OCI-LY1 (cell line): ENCODE results near the gene CAMK2D.

ENCODE experiments used
- H2AFZ ChIP-seq: fragments of 200-600 bp; sonication (generic), shearing (Covaris generic); 2 replicates; pipeline ENCODE4 v1.6.0; 2014; ENCODE audit warnings: antibody characterized with exemption, mild to moderate bottlenecking, low read length
- H3F3A ChIP-seq: fragments of 200-600 bp; sonication (generic), shearing (Covaris generic); 2 replicates; pipeline ENCODE4 v1.6.0; 2014; ENCODE audit warnings: mild to moderate bottlenecking, antibody characterized with exemption, low read length, moderate library complexity; ENCODE audit not compliant: insufficient read depth
- H3K27ac ChIP-seq: fragments of 200-600 bp; sonication (generic); 2 replicates; pipeline ENCODE4 v1.5.1; 2014; ENCODE audit warnings: low read length, mixed run types, mild to moderate bottlenecking, low read depth; ENCODE audit not compliant: poor library complexity, severe bottlenecking
- H3K27me3 ChIP-seq: fragments of 200-600 bp; sonication (generic); 2 replicates; pipeline ENCODE4 v1.6.0; 2014; ENCODE audit warnings: antibody characterized with exemption, mild to moderate bottlenecking, low read length, moderate library complexity; ENCODE audit not compliant: insufficient read depth
- H3K36me3 ChIP-seq: fragments of 200-600 bp; sonication (generic); 2 replicates; pipeline ENCODE4 v1.6.1; 2014; ENCODE audit warnings: mild to moderate bottlenecking, antibody characterized with exemption, low read length, moderate library complexity, mixed read lengths; ENCODE audit not compliant: insufficient read depth
- H3K4me1 ChIP-seq: fragments of 200-600 bp; sonication (generic); 2 replicates; pipeline ENCODE4 v1.5.1; 2014; ENCODE audit warnings: mild to moderate bottlenecking, low read length, moderate library complexity; ENCODE audit not compliant: insufficient read depth, severe bottlenecking
- H3K4me2 ChIP-seq: fragments of 200-600 bp; sonication (generic), shearing (Covaris generic); 2 replicates; pipeline ENCODE4 v1.6.1; 2014; ENCODE audit warnings: low read length
- H3K4me3 ChIP-seq: fragments of 200-600 bp; sonication (generic); 2 replicates; pipeline ENCODE4 v1.5.1; 2014; ENCODE audit warnings: low read length, low read depth, mild to moderate bottlenecking, mixed read lengths; ENCODE audit not compliant: poor library complexity, severe bottlenecking
- H3K79me2 ChIP-seq: fragments of 200-600 bp; shearing (Covaris generic); 2 replicates; pipeline ENCODE4 v1.6.1; 2016; ENCODE audit warnings: mixed run types, low read length, mixed read lengths; ENCODE audit not compliant: insufficient read depth
- H3K9ac ChIP-seq: fragments of 200-600 bp; sonication (generic), shearing (Covaris generic); 2 replicates; pipeline ENCODE4 v1.6.1; 2014; ENCODE audit warnings: mild to moderate bottlenecking, low read length, mixed read lengths
- H3K9me2 ChIP-seq: fragments of 200-600 bp; sonication (generic), shearing (Covaris generic); 2 replicates; pipeline ENCODE4 v1.6.1; 2014; ENCODE audit warnings: low read depth, mild to moderate bottlenecking, low read length, mixed read lengths
- H3K9me3 ChIP-seq: fragments of 200-600 bp; shearing (Covaris generic); 2 replicates; pipeline ENCODE4 v1.6.1; 2014; ENCODE audit warnings: low read length, mixed read lengths
- H4K20me1 ChIP-seq: fragments of 200-600 bp; sonication (generic), shearing (Covaris generic); 2 replicates; pipeline ENCODE4 v1.6.0; 2016; ENCODE audit warnings: mild to moderate bottlenecking, low read length; ENCODE audit not compliant: insufficient read depth
- CTCF ChIP-seq: fragments of 200-600 bp; sonication (generic), shearing (Covaris generic); IDR thresholded peaks from 2 replicates; pipeline ENCODE4 v1.5.1; 2017; ENCODE audit warnings: mild to moderate bottlenecking, antibody characterized with exemption, low read length, moderate library complexity, mixed read lengths
- EZH2 ChIP-seq: fragments of 200-600 bp; sonication (generic), shearing (Covaris generic); IDR thresholded peaks from 2 replicates; pipeline ENCODE4 v1.8.0; 2017; ENCODE audit warnings: borderline replicate concordance, mixed run types, mild to moderate bottlenecking, antibody characterized with exemption, low read length, moderate library complexity, mixed read lengths

The CAMK2D gene

GRCh38 chr4:113739197-113739596 is 22.3 kb downstream of the CAMK2D start:
- peaks cover 11% of the 10 kb centered on the region; the same call in 1 of the 2 replicates for H3F3A ChIP-seq
- TF ChIP-seq EZH2: no peak
- no peak for TF ChIP-seq CTCF
- H2AFZ ChIP-seq: no peak overlapping the region
- no peak overlapping the region for H3K9ac ChIP-seq
- no peaks in the 10 kb centered on the region for H3K27me3 ChIP-seq
- peaks cover 85% of the 10 kb centered on the region for H3K79me2 ChIP-seq
- H3K27ac ChIP-seq: no peak overlapping the region
- H3K4me3 ChIP-seq: no peak overlapping the region
- peaks cover 87% of the 10 kb centered on the region for H3K36me3 ChIP-seq
- no peaks in the 10 kb centered on the region for H3K9me2 ChIP-seq
- peaks cover 14% of the 10 kb centered on the region for H3K4me1 ChIP-seq
- no peak overlapping the region for H3K4me2 ChIP-seq
- no peaks in the 10 kb centered on the region for H3K9me3 ChIP-seq
- no peaks in the 10 kb centered on the region; the same call in 1 of the 2 replicates for H4K20me1 ChIP-seq

- TF ChIP-seq EZH2 (no peak), CTCF (no peak)
- Histone ChIP-seq H3K4me1 (peaks cover 14% of the 10 kb centered on the region), H3K79me2 (peaks cover 92% of the 10 kb centered on the region), H4K20me1 (no peaks in the 10 kb centered on the region; the same call in 1 of the 2 replicates), H3K36me3 (peaks cover 91% of the 10 kb centered on the region), H3K27ac (no peak overlapping the region), H3K4me2 (no peak overlapping the region), H2AFZ (no peak overlapping the region), H3F3A (peaks cover 10% of the 10 kb centered on the region; the same call in 1 of the 2 replicates), H3K27me3 (no peaks in the 10 kb centered on the region), H3K9me2 (no peaks in the 10 kb centered on the region), H3K9ac (no peak overlapping the region), H3K9me3 (no peaks in the 10 kb centered on the region), H3K4me3 (no peak overlapping the region)
Observed at GRCh38 chr4:113738251-113738650, 23.3 kb downstream of the CAMK2D start.

- Histone ChIP-seq H3K4me1 (peaks cover under 1% of the 10 kb centered on the region), H3K27me3 (no peaks in the 10 kb centered on the region), H3K9me2 (no peaks in the 10 kb centered on the region), H3F3A (no peaks in the 10 kb centered on the region), H4K20me1 (no peaks in the 10 kb centered on the region), H3K79me2 (peaks cover 96% of the 10 kb centered on the region), H3K27ac (no peak overlapping the region), H3K9me3 (no peaks in the 10 kb centered on the region), H3K4me3 (no peak overlapping the region), H2AFZ (no peak overlapping the region), H3K36me3 (peaks cover 89% of the 10 kb centered on the region), H3K9ac (no peak overlapping the region), H3K4me2 (no peak overlapping the region)
- TF ChIP-seq EZH2: no peak
- no peak for TF ChIP-seq CTCF
Observed at GRCh38 chr4:113733685-113734084, 27.9 kb downstream of the CAMK2D start.
